H1 (cell line): ENCODE results near the gene RAMP3.

Source experiments
- ATF3 ChIP-seq: IDR thresholded peaks from 2 replicates; pipeline ENCODE4 v1.6.1; 2011; ENCODE audit warnings: low read depth, mild to moderate bottlenecking, low read length; ENCODE audit not compliant: insufficient read depth
- CTCF ChIP-seq, 3 experiments: IDR thresholded peaks; 1 replicate in 2 of 3; 2 replicates in 1 of 3; pipeline versions ENCODE4 v1.5.1 to v1.6.1; 2011; ENCODE audit warnings: low read length in 3 of 3, mild to moderate bottlenecking in 3 of 3, inconsistent platforms in 2 of 3, low read depth in 1 of 3, moderate library complexity in 1 of 3; ENCODE audit not compliant: insufficient read depth in 1 of 3; ENCODE audit errors: control extremely low read depth in 1 of 3
- EP300 ChIP-seq, 2 experiments: IDR thresholded peaks; 1 replicate in 1 of 2; 2 replicates in 1 of 2; pipeline ENCODE4 v1.6.1; 2011 to 2012; ENCODE audit warnings: low read depth in 2 of 2, low read length in 2 of 2, mild to moderate bottlenecking in 2 of 2, borderline replicate concordance in 1 of 2, inconsistent platforms in 1 of 2, moderate library complexity in 1 of 2
- GABPA ChIP-seq: IDR thresholded peaks from 2 replicates; pipeline ENCODE4 v1.6.1; 2011; ENCODE audit warnings: mild to moderate bottlenecking, low read length, moderate library complexity, borderline replicate concordance; ENCODE audit not compliant: insufficient read depth
- KDM1A ChIP-seq: fragments of 200-600, 300-600 bp; sonication (generic); IDR thresholded peaks from 2 replicates; pipeline ENCODE4 v1.7.1; 2016; ENCODE audit warnings: mild to moderate bottlenecking, low read length, borderline replicate concordance
- MAX ChIP-seq: IDR thresholded peaks from 2 replicates; pipeline ENCODE4 v1.6.1; 2012; ENCODE audit warnings: inconsistent platforms
- PHF8 ChIP-seq: fragments of 200-600 bp; sonication (generic); conservative IDR thresholded peaks from 2 replicates; pipeline ENCODE4 v1.7.1; 2012; ENCODE audit warnings: low read depth, mild to moderate bottlenecking, inconsistent platforms, low read length, moderate library complexity
- SIN3A ChIP-seq, 2 experiments: IDR thresholded peaks in 1 of 2; conservative IDR thresholded peaks in 1 of 2; 2 replicates each; pipeline ENCODE4 v1.6.1; 2011 to 2012; ENCODE audit warnings: low read length in 2 of 2, improper control_type of control experiment in 1 of 2, low read depth in 1 of 2, mild to moderate bottlenecking in 1 of 2
- TCF12 ChIP-seq: IDR thresholded peaks from 2 replicates; pipeline ENCODE4 v1.6.1; 2011; ENCODE audit warnings: low read depth, mild to moderate bottlenecking, low read length

GRCh38 chr7:45162943-45163691, 5.5 kb downstream of the RAMP3 start:
- TF ChIP-seq CTCF (IDR thresholded peaks at IDR 0.05; ENCODE audit: control extremely low read depth in 1 of 3, insufficient read depth in 1 of 3, low read depth in 1 of 3, low read length in 3 of 3) (no peak), TCF12 (no peak), PHF8 (no peak), EP300 (IDR thresholded peaks at IDR 0.05; ENCODE audit: borderline replicate concordance in 1 of 2, low read depth in 2 of 2, low read length in 2 of 2) (no peak), MAX (no peak), SIN3A (conservative IDR thresholded peaks at IDR 0.05 in 1 of 2, IDR thresholded peaks at IDR 0.05 in 1 of 2; ENCODE audit: low read depth in 1 of 2, low read length in 2 of 2) (no peak), ATF3 (no peak), KDM1A (no peak), GABPA (no peak)
